ENCODE measurements around the gene KLF1. TPM values are rescaled to one million over a fixed set of nuclear protein-coding genes. Genes with fewer than 3 reads are reported as not detected.
A peak's percentile ranks its signal among the peaks of the same experiment; 100 is the strongest.

Gene KLF1
- total and polyA plus RNA-seq, 2 of the 8 experiments (the other 6 are each of a cell fraction or from before 2014, with no cell fraction given) = 0.84 to 0.91 TPM

- 87% methylated on average over 12 of the region's 12 CpGs; no CpG with 5 or more reads in 1 of the 2 experiments for WGBS, 2 experiments (ENCODE audit: extremely low coverage in 1 of 2, insufficient coverage in 1 of 2, insufficient read length in 1 of 2, insufficient replicate concordance in 2 of 2, low coverage in 1 of 2, low lambda C conversion rate in 2 of 2, missing lambda C conversion rate in 1 of 2)
- TF ChIP-seq JUN (IDR thresholded peaks at IDR 0.05; ENCODE audit: low read depth, low read length) (no peak), POU5F1 (IDR thresholded peaks at IDR 0.05; ENCODE audit: low read depth, low read length) (no peak), SP1 (IDR thresholded peaks at IDR 0.05; ENCODE audit: low read depth, low read length) (no peak), NANOG (IDR thresholded peaks at IDR 0.05; ENCODE audit: insufficient read depth, low read depth, low read length, poor library complexity, severe bottlenecking) (no peak), TAF1 (IDR thresholded peaks at IDR 0.05; ENCODE audit: low read depth, low read length) (no peak), CHD2 (IDR thresholded peaks at IDR 0.05; ENCODE audit: low read length) (no peak), RAD21 (IDR thresholded peaks at IDR 0.05 in 1 of 2, conservative IDR thresholded peaks at IDR 0.05 in 1 of 2; ENCODE audit: low read depth in 2 of 2, low read length in 2 of 2) (no peak), ZNF274 (IDR thresholded peaks at IDR 0.05; ENCODE audit: borderline replicate concordance, extremely low read depth, low read length) (no peak), RXRA (IDR thresholded peaks at IDR 0.05; ENCODE audit: insufficient read depth, low read depth, low read length) (no peak), BACH1 (IDR thresholded peaks at IDR 0.05; ENCODE audit: low read length) (no peak), RNF2 (IDR thresholded peaks at IDR 0.05; ENCODE audit: borderline replicate concordance, low read depth, low read length, missing control alignments, poor library complexity, severe bottlenecking) (no peak), ASH2L (IDR thresholded peaks at IDR 0.05; ENCODE audit: low read length) (no peak), SP2 (IDR thresholded peaks at IDR 0.05; ENCODE audit: low read length) (no peak)
Observed at GRCh38 chr19:12884627-12884925, 2.4 kb downstream of the KLF1 start.

More at GRCh38 chr19:12884627-12884925, 2.4 kb downstream of the KLF1 start:
- Histone ChIP-seq H2BK20ac (ENCODE audit: low read length) (peak overlapping the region; percentile 66; the same call in 1 of the 2 replicates), H2BK12ac (ENCODE audit: low read depth, low read length) (peak overlapping the region; percentile 99), H3K14ac (ENCODE audit: insufficient read length) (no peak overlapping the region), H3K4me1 (replicated peaks in 1 of 4; ENCODE audit: control insufficient read depth in 3 of 4, insufficient read depth in 4 of 4, low read length in 3 of 4) (peaks cover 0 to 7% (median 6%) of the 10 kb centered on the region in 4 experiments; a peak in 5 of 7 replicates), H4K5ac (ENCODE audit: insufficient read length, low read depth, low read length) (peak overlapping the region; percentile 59), H2BK5ac (ENCODE audit: low read depth, low read length) (peak overlapping the region; percentile 85), H3K9ac (replicated peaks in 1 of 4; ENCODE audit: extremely low read depth in 1 of 4, low read depth in 3 of 4, low read length in 3 of 4) (0 out of 7 replicates have a peak overlapping the region, but pooled peaks of 2 of the 4 experiments have one; percentile 20 to 23), H3K4me2 (ENCODE audit: insufficient read depth in 1 of 2, low read depth in 2 of 2, low read length in 2 of 2) (peak overlapping the region; percentile 75 to 97), H2BK15ac (ENCODE audit: low read length) (peak overlapping the region; percentile 96; the same call in 1 of the 2 replicates), H2AFZ (ENCODE audit: low read length) (peak overlapping the region; percentile 2; the same call in 1 of the 2 replicates), H4K20me1 (replicated peaks in 1 of 2; ENCODE audit: control insufficient read depth in 1 of 2, insufficient read depth in 2 of 2, low read length in 2 of 2) (no peaks in the 10 kb centered on the region), H3K27me3 (replicated peaks in 1 of 4; ENCODE audit: control insufficient read depth in 3 of 4, extremely low read depth in 1 of 4, insufficient read depth in 3 of 4, low read length in 3 of 4) (peaks cover 0 to 9% (median 4%) of the 10 kb centered on the region in 4 experiments; a peak in 4 of 7 replicates), H3K23me2 (ENCODE audit: low read depth, low read length) (peaks cover 11% of the 10 kb centered on the region; the same call in 1 of the 2 replicates), H3K18ac (ENCODE audit: extremely low read depth, low read length) (peak overlapping the region; percentile 60), H3K56ac (replicated peaks; ENCODE audit: insufficient read length, low read depth, low read length) (peak overlapping the region; percentile 52), H3K79me1 (ENCODE audit: low read depth, low read length) (no peaks in the 10 kb centered on the region), H3K79me2 (ENCODE audit: control insufficient read depth in 1 of 2, insufficient read depth in 2 of 2, low read length in 2 of 2) (no peaks in the 10 kb centered on the region), H3K23ac (ENCODE audit: insufficient read length) (no peak overlapping the region), H4K8ac (ENCODE audit: extremely low read depth, insufficient read depth, low read length) (peak overlapping the region; percentile 90; the same call in 1 of the 2 replicates), H3K4me3 (ENCODE audit: extremely low read depth in 1 of 4, insufficient read depth in 2 of 4, low read depth in 3 of 4, low read length in 4 of 4) (peak overlapping the region; percentile 3 to 77 (median 48); a peak in 5 of 8 replicates), H3K9me3 (ENCODE audit: insufficient read depth in 2 of 2, low read depth in 1 of 2, low read length in 1 of 2) (no peaks in the 10 kb centered on the region; a peak in 2 of 4 replicates), H2BK120ac (replicated peaks; ENCODE audit: low read depth, low read length) (peak overlapping the region; percentile 81), H4K91ac (replicated peaks; ENCODE audit: insufficient read length, low read length) (peak overlapping the region; percentile 94), H3K36me3 (ENCODE audit: control insufficient read depth in 2 of 4, insufficient read depth in 4 of 4, low read length in 3 of 4) (no peaks in the 10 kb centered on the region), H3K27ac (ENCODE audit: low read depth, low read length) (peak overlapping the region; percentile 68; the same call in 1 of the 2 replicates), H3K4ac (replicated peaks; ENCODE audit: insufficient read length, low read depth, low read length) (peak overlapping the region; percentile 99), H2AK5ac (ENCODE audit: low read depth, low read length) (0 out of 2 replicates have a peak overlapping the region, but pooled peaks have one; percentile 6)
- ChIA-PET POLR2A (ENCODE audit: partially characterized antibody) (interaction anchor here (0.6 to 12.3 kb wide), 24 partner anchors 8 to 93 kb away, joined by 3 to 110 read pairs (median 6); partner anchors contain the start of genes CALR, FARSA, GADD45GIP1 and GCDH), CTCF (ENCODE audit: partially characterized antibody) (interaction anchor here (0.6 to 2.3 kb wide), 24 partner anchors 9 to 745 kb away, joined by 3 to 19 read pairs (median 4); partner anchors contain the start of genes RNASEH2A, THSD8 and ZNF20)
- no peak for FAIRE-seq
- no peak for DNase-seq (ENCODE audit: low read depth in 1 of 2, low spot score in 2 of 2)

Data from H1 (cell line).